ENCODE measurements around the gene CASP1.

DNA sequence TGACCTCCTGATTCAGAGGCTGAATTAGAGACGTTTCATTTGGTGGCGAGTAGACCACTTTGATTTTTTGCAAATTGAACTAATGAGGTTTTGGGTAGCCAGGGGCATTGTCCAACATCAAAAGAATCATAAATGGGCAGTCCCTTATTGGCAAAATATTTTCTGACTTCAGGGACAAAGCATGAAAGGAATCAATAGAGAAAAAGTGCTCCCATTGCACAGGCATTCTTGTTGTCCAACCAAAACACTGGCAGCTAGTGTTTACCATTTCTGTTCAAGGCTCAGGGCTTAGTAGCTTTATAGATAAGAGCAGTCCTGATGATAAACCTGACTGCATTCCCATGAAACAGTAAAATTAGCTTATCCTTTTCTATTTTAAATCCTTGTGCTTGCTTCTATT lies 16.6 kb upstream of the CASP1 start:
- TF ChIP-seq ZNF624 (tag by site-specific recombination; IDR thresholded peaks at IDR 0.05) (no peak), GLIS1 (tag by site-specific recombination; IDR thresholded peaks at IDR 0.05) (no peak), ZNF626 (tag by site-specific recombination; IDR thresholded peaks at IDR 0.05) (no peak), ZNF138 (tag by site-specific recombination; IDR thresholded peaks at IDR 0.05; ENCODE audit: borderline replicate concordance) (no peak), TCF7L2 (IDR thresholded peaks at IDR 0.05; ENCODE audit: borderline replicate concordance, low read depth, low read length) (no peak), ZNF549 (tag by site-specific recombination; IDR thresholded peaks at IDR 0.05) (no peak), ZNF677 (tag by site-specific recombination; IDR thresholded peaks at IDR 0.05) (no peak), ZNF24 (tag by site-specific recombination; IDR thresholded peaks at IDR 0.05) (no peak), ZNF558 (tag by site-specific recombination; IDR thresholded peaks at IDR 0.05) (no peak), ZNF48 (tag by site-specific recombination; IDR thresholded peaks at IDR 0.05) (no peak), GFI1B (tag by site-specific recombination; IDR thresholded peaks at IDR 0.05) (no peak), ZNF350 (tag by site-specific recombination; IDR thresholded peaks at IDR 0.05) (no peak)
- TF ChIP-seq, protein P1, sequence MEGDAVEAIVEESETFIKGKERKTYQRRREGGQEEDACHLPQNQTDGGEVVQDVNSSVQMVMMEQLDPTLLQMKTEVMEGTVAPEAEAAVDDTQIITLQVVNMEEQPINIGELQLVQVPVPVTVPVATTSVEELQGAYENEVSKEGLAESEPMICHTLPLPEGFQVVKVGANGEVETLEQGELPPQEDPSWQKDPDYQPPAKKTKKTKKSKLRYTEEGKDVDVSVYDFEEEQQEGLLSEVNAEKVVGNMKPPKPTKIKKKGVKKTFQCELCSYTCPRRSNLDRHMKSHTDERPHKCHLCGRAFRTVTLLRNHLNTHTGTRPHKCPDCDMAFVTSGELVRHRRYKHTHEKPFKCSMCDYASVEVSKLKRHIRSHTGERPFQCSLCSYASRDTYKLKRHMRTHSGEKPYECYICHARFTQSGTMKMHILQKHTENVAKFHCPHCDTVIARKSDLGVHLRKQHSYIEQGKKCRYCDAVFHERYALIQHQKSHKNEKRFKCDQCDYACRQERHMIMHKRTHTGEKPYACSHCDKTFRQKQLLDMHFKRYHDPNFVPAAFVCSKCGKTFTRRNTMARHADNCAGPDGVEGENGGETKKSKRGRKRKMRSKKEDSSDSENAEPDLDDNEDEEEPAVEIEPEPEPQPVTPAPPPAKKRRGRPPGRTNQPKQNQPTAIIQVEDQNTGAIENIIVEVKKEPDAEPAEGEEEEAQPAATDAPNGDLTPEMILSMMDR (tag by site-specific recombination; IDR thresholded peaks at IDR 0.05), result no peak
- TF ChIP-seq, protein P2, sequence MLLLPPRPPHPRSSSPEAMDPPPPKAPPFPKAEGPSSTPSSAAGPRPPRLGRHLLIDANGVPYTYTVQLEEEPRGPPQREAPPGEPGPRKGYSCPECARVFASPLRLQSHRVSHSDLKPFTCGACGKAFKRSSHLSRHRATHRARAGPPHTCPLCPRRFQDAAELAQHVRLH (tag by site-specific recombination; IDR thresholded peaks at IDR 0.05), result no peak

All from HEK293 (cell line).